GM19240 (cell line): ENCODE results near the gene CRTC1.

Source experiments
- DNase-seq: peaks from one replicate; pipeline ENCODE4 v3.0.0; 2011; ENCODE audit warnings: low spot score; ENCODE audit not compliant: insufficient read length

CRTC1 gene

GRCh38 chr19:18781047-18781600 lies 97.6 kb downstream of the CRTC1 start:
- DNase-seq = no peak

GRCh38 chr19:18781885-18782527 lies 98.5 kb downstream of the CRTC1 start:
- DNase-seq = no peak

- no peak for DNase-seq
Measured at GRCh38 chr19:18782559-18783225, 99.2 kb downstream of the CRTC1 start.

GRCh38 chr19:18783958-18784785 lies 100.7 kb downstream of the CRTC1 start:
- DNase-seq = no peak

- DNase-seq = no peak
Measured at GRCh38 chr19:18784786-18785120, 101.3 kb downstream of the CRTC1 start.

GRCh38 chr19:18785179-18786124 lies 102.0 kb downstream of the CRTC1 start:
- DNase-seq = peak; percentile 81

- no peak for DNase-seq
Measured at GRCh38 chr19:18788529-18789421, 105.3 kb downstream of the CRTC1 start.

GRCh38 chr19:18789422-18789869 lies 106.0 kb downstream of the CRTC1 start:
- DNase-seq = no peak

GRCh38 chr19:18789883-18790565 lies 106.5 kb downstream of the CRTC1 start:
- no peak for DNase-seq

GRCh38 chr19:18790566-18791314 lies 107.3 kb downstream of the CRTC1 start, which contains the start of gene COMP:
Gene COMP (minus strand): TSS chr19:18791305. CDS start chr19:18791269, 36 bp downstream.
- no peak for DNase-seq

- no peak for DNase-seq
Measured at GRCh38 chr19:18791315-18791678, 107.8 kb downstream of the CRTC1 start.

- no peak for DNase-seq
Measured at GRCh38 chr19:18792661-18793060, 109.2 kb downstream of the CRTC1 start.

- DNase-seq = no peak
Measured at GRCh38 chr19:18793144-18794028, 109.9 kb downstream of the CRTC1 start.

GRCh38 chr19:18794029-18794313 lies 110.5 kb downstream of the CRTC1 start:
- DNase-seq = no peak

- DNase-seq = no peak
Measured at GRCh38 chr19:18794692-18795091, 111.2 kb downstream of the CRTC1 start.

GRCh38 chr19:18795540-18795939 lies 112.1 kb downstream of the CRTC1 start:
- DNase-seq = no peak

- DNase-seq = no peak
Measured at GRCh38 chr19:18796239-18796638, 112.8 kb downstream of the CRTC1 start.
